Measurements from ENCODE around the gene SLC34A3. TPM values are rescaled to one million over a fixed set of nuclear protein-coding genes. Genes with fewer than 3 reads are reported as not detected.
"Not testable (repeated sequence)": the region's sequence is repeated elsewhere in the genome, so short reads cannot be mapped to it uniquely, and the experiment has no call there.

The SLC34A3 gene
- total RNA-seq, 1 donor from 2014 or later, result not detected

DNA sequence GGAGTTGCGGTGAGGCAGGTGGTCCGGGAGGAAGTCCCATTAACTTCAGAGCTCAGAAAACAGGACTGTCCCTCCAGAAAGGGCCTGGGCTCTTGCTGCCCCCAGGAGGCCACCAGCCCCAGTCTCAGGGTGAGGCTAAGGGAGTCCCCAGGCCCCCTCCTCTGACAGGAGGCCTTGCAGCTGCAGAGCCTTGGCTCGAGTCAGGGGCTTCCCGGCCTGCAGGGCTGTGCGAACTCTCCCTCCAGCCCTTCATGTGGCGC is 17.1 kb downstream of the SLC34A3 start:
- no peak for DNase-seq (ENCODE audit: low spot score)
- no peak for ATAC-seq
- intact Hi-C loops (cut with DNase I), result no loop called here

DNA sequence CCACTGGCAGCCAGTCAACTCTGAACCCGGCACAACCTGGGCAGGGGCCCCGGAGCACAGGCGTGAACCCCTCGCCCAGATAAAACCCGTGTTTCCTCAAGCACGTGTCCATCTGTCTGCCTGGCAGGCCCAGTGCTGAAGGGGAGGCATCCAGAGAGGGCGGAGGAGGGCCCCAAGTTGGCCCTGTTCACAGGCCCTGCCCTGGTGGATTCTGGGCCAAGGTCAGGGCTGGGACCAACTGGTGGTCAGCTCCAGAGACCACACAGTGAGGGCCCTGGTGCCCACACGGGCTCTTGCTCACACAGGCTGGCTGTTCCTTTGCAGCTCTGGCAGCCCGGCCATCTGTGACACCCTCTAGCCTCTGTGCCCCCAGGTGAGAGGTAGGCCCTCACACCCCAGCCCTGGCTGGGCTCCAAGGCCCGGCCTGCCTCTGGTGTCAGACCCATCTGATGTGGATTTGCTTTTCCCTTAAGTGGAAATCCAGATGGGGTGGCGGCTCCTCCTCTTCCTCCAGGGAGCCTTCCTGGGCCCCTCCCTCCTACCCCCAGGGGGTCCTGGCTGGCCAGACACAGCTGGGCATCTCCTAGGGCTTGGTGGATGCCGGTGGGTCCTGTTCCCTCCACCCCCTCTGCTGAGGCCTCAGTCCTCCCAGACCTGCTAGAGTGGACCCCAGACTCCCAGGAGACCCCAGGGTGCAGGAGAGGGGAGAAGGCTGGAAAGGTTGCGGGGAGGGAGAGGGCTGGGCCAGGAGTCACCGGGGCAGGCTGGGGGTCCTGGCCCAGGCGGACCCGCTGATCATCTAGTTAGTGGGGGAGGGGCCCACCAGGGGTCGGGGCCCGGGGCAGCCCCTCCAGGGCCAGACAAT is 19.9 kb downstream of the SLC34A3 start:
- intact Hi-C loops (cut with DNase I), result no loop called here
- DNase-seq (ENCODE audit: low spot score) (no peak), ATAC-seq (no peak)

DNA sequence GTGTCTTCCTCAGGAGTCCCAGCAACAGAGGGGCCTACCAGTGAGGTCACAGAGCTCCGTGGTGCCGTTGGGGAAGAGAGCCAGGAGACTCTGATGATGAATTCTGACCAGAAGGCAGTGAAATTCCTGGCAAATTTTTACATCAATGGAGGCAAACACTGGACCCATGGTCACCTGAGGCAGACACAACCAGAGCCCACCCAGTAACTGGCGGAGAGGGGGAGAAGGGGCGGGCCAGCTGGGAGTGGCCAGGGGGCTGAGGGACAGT is 20.4 kb downstream of the SLC34A3 start, which contains the start of gene STPG3:
TSS of gene STPG3 (plus strand) at position 93 of the 268 bp plus-strand sequence. CDS start at position 94, 1 bp downstream.
- intact Hi-C loops (cut with DNase I), result no loop called here
- ATAC-seq, result no peak

DNA sequence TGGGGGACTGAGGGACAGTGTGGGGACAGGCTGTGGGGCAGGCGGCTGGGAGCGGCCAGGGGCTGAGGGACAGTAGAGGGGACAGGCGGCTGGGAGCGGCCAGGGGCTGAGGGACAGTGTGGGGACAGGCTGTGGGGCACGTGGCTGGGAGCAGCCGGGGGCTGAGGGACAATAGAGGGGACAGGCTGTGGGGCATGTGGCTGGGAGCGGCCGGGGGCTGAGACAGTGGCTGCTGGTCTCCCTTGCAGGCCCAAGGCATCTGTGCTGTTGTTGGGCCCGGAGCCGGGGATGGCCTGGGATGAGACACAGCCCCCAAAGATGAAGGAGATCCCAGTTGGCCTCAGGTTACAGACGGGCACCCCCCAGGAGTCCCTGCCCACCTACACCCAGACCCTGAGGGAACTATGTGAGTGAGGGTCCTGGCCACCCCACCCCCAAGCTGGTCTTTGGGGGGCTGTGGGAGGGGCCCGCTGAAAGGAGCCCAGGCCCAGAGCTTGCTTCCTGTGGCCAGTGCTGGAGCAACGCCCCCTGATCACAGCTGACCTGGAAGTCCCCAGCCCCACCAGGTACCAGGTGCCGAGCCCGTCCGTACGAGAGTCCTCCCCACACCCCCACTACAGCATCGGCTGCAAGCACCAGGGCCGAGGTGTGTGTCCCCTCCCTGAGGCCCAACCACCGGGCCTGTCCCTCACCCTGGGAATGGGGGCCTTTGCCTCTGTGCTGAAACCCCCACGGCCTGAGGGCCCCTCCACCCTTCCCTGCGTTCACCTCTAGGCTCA is 21.0 kb downstream of the SLC34A3 start:
- no peak for DNase-seq (ENCODE audit: low spot score)
- ATAC-seq, result no peak
- intact Hi-C loops (cut with DNase I), result no loop called here

More for the DNA sequence above, 20.4 kb downstream of the SLC34A3 start, which contains the start of gene STPG3:
- no peak for DNase-seq (ENCODE audit: low spot score)

DNA sequence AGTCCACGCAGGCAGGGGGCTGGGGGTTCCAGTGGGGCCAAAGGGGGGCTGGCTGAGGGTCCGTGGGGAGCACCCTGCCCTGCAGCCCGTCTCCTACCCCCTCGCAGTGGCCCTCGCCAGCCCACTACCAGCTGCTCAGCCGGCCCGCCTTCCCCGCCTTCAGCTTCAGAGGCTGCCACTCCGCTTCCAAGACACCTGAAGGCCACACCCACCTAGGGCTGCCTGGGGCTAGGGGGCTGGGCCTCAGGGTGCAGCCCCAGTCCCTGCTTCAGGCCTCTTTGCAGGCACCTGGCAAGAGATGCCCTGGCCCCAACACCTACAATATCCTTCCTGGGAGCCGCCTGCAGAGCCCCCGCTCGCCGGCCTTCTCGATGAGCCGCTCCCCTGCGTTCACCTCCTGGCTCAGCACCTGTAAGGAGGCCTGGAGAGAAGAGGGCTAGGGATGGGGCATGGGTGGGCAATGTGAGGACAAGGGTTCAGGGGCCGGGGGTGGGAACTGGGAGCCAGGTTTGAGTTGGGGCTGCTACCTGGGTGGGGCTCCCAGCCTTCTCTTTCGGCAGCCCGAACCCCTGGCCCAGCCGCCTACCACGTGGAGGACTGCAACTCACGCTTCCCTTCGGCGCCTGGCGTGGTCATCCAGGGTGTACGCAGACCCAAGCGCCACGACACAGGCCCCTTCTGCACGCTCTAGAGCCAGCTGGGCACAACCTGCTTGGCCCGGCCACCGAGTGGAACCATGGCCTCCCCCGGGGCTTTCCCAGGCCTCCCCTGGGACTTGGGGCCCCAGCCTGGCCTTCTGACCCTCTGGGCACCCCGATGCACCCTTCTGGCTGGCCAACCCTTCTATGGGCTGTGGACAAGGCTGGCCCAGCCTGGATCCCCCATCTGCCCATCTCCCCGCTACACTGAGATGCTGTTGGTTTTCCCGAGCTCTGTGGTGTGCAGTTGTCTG is 22.1 kb downstream of the SLC34A3 start:
- ATAC-seq, result no peak
- intact Hi-C loops (cut with DNase I), result no loop called here
- no peak for DNase-seq (ENCODE audit: low spot score)

- ATAC-seq (peak; percentile 1), DNase-seq (ENCODE audit: low spot score) (no peak)
- intact Hi-C loops (cut with DNase I), result no loop called here
These were observed 23.3 kb downstream of the SLC34A3 start for GRCh38 chr9:137253717-137254623.

DNA sequence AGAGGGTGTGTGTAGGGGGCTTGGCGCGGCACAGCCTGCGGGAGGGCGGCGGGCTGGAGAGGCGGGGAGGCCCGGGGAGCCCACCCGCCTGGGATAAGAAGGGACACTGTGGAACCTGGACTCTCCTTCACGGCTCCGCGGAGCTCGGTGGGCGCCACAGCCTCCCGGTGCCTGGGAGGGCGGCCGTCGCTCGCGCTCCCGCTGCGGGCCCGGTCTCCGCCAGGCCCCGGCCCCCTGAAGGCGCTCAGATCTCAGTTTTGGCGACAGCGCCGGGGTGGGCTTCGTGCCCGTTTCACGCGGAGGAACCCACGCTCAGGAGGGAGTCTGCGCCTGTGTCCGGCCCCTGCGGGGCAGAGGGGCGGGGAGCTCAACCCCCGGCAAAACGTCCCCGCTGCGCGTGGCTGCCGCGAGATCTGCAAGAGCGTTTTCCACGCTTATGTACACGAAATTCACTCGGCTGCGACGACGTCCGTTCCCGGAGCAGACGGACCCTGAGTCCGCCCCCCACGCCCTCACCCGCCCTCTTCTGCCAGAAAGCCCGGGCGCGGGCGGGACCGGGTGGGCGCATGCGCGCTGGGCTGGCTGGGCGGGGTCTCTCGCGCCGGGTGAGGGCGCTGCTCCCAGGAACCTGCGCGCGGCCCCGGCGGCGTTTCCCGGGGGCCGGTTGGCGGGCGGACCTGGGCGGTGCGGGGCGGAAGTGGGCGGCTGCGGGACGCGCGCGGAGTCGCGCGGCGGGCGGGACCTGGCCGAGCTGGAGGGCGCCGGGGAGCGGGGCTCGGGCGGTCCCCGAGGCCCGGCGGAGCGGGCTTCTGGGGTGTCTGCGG is 24.1 kb downstream of the SLC34A3 start, which contains the start of gene NELFB:
TSS of gene NELFB (plus strand) at position 704 of the 824 bp plus-strand sequence.
- intact Hi-C loops (cut with DNase I), result no loop called here
- peak; percentile 89 for ATAC-seq
- DNase-seq (ENCODE audit: low spot score), result peak; percentile 96

- intact Hi-C loops (cut with DNase I), result no loop called here
- DNase-seq (ENCODE audit: low spot score), result no peak
- ATAC-seq, result peak; percentile 3
These were observed 24.9 kb downstream of the SLC34A3 start for GRCh38 chr9:137255448-137256114.

DNA sequence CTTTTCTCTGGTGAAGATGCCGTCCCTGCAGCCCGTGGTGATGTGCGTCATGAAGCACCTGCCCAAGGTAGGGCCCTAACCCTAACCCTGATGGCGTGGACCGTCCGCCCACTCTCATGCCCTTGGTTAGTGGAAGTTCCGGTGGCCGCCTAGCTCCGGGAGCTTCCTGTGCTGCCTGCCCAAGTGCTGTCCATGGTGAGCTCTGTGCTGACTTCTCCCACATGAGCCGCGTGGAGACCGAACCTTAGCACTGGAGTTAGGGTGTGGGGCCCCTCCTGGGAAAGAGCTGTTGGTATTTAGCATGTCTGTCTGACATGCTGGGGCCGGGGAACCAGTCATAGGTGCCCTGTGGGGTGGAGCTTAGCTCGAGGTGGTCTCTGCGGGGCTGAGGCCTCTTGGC is 25.7 kb downstream of the SLC34A3 start:
- DNase-seq (ENCODE audit: low spot score) (no peak), ATAC-seq (no peak)
- intact Hi-C loops (cut with DNase I), result no loop called here

- ATAC-seq, result no peak
- intact Hi-C loops (cut with DNase I), result no loop called here
- DNase-seq (ENCODE audit: low spot score), result no peak
These were observed 26.2 kb downstream of the SLC34A3 start for GRCh38 chr9:137256856-137257255.

GRCh38 chr9:137262173-137262908 is 31.6 kb downstream of the SLC34A3 start:
- ATAC-seq; DNase-seq (ENCODE audit: low spot score); intact Hi-C loops (cut with DNase I): not testable (repeated sequence)

- no peak for ATAC-seq
- intact Hi-C loops (cut with DNase I), result no loop called here
- no peak for DNase-seq (ENCODE audit: low spot score)
These were observed 32.2 kb downstream of the SLC34A3 start for GRCh38 chr9:137262909-137263285.

DNA sequence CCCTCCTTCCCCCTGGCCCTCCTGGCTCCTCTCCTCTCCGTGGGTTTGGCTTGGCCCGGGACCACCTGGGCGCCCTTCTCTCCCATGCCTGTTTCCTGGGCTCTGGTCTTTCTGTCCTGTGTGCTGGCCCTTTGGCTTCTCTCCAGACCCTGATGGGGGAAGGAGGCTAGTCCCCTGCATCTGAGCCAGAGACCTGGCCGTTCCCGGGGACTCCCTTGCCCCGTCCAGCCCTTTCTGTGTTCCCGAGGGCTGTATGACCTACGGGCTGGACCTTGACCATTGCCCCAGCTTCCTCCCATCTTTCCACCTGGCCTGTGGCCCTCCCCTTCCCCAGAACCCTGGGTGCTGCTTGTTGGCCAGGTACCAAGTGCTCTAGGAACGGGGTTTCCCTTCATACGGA is 32.8 kb downstream of the SLC34A3 start:
- intact Hi-C loops (cut with DNase I), result no loop called here
- ATAC-seq (no peak), DNase-seq (ENCODE audit: low spot score) (no peak)

DNA sequence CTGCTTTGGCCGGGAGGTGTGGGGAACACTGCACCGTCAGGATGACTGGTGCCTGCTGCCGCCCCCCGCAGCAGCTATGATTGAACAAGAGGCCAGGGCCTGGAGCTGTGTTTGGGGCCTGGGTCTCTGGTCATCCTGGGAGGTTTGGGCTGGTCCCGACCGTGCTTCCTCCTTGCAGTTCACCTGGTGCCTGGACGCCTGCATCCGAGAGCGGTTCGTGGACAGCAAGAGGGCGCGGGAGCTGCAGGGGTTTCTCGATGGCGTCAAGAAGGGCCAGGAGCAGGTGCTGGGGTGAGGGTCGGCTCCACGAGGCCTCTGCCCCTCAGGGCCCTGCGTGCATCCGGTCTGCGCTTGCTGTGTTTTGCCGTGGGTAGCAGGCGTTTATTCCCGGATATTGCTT is 33.4 kb downstream of the SLC34A3 start:
- no peak for DNase-seq (ENCODE audit: low spot score)
- intact Hi-C loops (cut with DNase I), result no loop called here
- ATAC-seq, result no peak

DNA sequence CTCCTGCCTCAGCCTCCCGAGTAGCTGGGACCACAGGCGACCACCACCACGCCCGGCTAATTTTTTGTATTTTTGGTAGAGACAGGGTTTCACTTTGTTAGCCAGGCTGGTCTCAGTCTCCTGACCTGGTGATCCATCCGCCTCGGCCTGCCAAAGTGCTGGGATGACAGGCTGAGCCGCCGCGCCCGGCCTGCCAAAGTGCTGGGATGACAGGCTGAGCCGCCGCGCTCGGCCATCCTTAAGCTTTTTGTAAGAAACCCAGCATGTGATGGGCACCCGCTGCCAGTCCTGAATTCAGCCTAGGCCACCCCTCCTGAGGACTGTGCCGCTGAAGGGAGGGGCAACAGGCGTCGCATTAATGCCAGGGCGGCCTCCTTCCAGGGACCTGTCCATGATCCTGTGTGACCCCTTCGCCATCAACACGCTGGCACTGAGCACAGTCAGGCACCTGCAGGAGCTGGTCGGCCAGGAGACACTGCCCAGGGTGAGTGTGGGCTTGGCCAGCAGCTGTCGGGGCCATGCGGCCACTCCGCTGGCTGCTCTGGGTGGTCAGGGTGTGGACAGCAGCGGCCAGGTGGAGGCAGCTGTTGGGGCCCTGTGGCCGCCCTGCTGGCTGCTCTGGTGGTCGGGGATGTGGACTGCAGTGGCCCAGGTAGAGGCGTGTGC is 34.9 kb downstream of the SLC34A3 start:
- DNase-seq (ENCODE audit: low spot score), result no peak
- intact Hi-C loops (cut with DNase I), result no loop called here
- no peak for ATAC-seq

GRCh38 chr9:137266162-137266527 is 35.4 kb downstream of the SLC34A3 start:
- intact Hi-C loops (cut with DNase I), result no loop called here
- ATAC-seq (no peak), DNase-seq (ENCODE audit: low spot score) (no peak)

All from sciatic nerve (tissue), 2 donors.